Activated CD8-positive, alpha-beta memory T cell treated with anti-CD3 and anti-CD28 coated beads for 48 hours (primary cell): ENCODE data around the gene ABCG4.
"Not testable (repeated sequence)": the region's sequence is repeated elsewhere in the genome, so short reads cannot be mapped to it uniquely, and the experiment has no call there.

Source experiments
- DNase-seq, 3 experiments: peaks; one replicate each; pipeline ENCODE4 v3.0.0-alpha.2; 2020; ENCODE audit warnings: low read depth in 2 of 3, low spot score in 2 of 3

Gene ABCG4

DNA sequence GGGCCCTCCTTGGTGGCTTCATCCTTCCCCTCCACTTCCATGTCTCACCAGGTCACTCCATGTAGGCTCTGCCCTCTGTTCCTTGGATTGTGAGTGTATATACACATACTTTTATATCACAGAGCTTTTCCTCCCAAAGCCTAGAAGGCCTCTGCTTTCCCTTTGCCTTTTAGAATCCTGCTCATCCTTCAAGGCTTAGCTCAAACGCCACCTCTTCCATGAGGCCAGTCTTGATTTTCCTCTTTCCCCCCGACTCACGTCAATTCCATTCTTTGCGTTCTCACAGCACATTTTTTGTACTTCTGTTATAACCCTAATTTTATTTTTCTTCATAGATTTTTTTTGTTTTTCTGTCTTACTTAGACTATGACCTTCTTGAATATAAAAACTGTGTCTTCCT lies 3.8 kb downstream of the ABCG4 start:
- no peak for DNase-seq

GRCh38 chr11:119153049-119153818 lies 4.4 kb downstream of the ABCG4 start:
- no peak for DNase-seq

- DNase-seq = no peak
These were observed 5.3 kb downstream of the ABCG4 start for GRCh38 chr11:119154178-119154577.

GRCh38 chr11:119155733-119156492 lies 7.1 kb downstream of the ABCG4 start:
- DNase-seq = no peak

DNA sequence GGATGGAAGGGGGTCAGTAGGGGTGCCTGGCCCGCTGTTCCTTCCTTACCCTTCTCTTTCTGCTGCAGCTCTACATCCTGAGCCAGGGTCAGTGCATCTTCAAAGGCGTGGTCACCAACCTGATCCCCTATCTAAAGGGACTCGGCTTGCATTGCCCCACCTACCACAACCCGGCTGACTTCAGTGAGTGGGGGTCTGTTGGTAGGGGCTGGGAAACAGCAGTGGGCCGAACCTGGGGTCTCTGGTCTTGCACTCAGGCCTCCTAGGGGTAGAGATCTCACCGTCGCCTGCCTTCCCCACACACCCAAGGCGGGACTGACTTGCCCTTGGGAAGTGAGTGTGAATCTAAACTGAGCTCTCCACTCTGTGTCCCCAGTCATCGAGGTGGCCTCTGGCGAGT lies 7.6 kb downstream of the ABCG4 start:
- DNase-seq = no peak

GRCh38 chr11:119157063-119157462 lies 8.2 kb downstream of the ABCG4 start:
- DNase-seq = no peak

DNA sequence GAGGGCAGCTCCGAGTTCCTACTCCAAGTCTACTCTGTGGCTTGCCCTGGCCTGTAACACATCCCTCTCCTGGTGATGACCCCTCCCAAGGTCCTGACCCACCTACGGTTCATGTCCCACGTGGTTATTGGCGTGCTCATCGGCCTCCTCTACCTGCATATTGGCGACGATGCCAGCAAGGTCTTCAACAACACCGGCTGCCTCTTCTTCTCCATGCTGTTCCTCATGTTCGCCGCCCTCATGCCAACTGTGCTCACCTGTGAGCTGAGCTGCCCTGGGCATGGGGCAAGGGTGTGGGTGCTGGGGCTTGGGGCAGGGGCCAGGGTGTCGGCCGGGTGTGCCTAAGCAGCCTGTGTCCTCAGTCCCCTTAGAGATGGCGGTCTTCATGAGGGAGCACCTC lies 9.6 kb downstream of the ABCG4 start:
- DNase-seq = no peak

GRCh38 chr11:119160151-119160550 lies 11.3 kb downstream of the ABCG4 start:
- no peak for DNase-seq

DNA sequence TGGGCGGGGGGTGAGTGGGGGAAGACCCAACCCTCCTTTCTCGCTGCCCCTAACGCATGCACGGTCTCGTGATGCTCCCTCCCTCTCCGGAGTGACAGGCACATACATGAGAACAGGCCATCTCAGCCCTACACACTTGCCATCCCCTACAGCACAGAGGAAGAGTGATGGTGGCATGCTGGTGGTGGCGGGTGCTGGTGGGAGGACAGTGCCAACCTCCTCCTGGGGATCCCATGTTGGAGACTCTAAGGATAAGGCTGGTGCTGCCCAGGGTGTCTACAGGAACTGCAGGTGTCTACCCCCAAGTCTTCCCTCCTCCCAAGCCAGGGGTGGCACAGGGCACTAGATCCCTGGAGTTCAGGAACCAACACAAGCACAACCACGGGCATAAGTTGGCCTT lies 13.0 kb downstream of the ABCG4 start:
- DNase-seq = no peak

GRCh38 chr11:119166368-119167076 lies 17.7 kb downstream of the ABCG4 start:
- DNase-seq = no peak

DNA sequence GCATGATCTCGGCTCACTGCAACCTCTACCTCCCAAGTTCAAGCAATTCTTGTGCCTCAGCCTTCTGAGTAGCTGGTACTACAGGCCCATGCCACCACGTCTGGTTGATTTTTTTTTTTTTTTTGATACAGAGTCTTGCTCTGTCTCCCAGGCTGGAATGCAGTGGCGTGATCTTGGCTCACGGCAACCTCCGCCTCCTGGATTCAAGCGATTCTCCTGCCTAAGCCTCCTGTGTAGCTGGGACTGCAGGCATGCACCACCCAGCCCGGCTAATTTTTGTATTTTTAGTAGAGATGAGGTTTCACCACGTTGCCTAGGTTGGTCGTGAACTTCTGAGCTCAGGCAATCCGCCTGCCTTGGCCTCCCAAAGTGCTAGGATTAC lies 18.2 kb downstream of the ABCG4 start:
- not testable (repeated sequence) for DNase-seq

DNA sequence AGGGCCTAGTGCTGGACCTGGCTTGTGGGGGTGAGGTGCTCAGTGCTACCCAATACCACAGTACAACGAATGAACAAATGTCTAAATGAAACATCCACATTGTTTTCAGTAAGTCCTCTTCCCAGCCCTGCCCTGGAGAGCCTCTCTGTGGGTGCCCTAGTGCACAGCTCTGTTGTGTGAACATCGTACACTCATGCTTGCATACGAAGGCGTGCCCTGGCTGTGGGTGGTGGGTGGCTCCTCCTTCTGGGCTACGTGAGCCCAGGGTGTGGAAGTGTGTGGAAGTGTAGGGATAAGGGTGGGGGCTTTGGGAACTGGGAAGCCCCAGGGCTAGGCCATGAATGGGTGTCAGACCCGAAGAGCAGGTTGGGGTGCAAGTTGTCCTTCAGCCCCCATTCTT lies 19.1 kb downstream of the ABCG4 start:
- no peak for DNase-seq

DNA sequence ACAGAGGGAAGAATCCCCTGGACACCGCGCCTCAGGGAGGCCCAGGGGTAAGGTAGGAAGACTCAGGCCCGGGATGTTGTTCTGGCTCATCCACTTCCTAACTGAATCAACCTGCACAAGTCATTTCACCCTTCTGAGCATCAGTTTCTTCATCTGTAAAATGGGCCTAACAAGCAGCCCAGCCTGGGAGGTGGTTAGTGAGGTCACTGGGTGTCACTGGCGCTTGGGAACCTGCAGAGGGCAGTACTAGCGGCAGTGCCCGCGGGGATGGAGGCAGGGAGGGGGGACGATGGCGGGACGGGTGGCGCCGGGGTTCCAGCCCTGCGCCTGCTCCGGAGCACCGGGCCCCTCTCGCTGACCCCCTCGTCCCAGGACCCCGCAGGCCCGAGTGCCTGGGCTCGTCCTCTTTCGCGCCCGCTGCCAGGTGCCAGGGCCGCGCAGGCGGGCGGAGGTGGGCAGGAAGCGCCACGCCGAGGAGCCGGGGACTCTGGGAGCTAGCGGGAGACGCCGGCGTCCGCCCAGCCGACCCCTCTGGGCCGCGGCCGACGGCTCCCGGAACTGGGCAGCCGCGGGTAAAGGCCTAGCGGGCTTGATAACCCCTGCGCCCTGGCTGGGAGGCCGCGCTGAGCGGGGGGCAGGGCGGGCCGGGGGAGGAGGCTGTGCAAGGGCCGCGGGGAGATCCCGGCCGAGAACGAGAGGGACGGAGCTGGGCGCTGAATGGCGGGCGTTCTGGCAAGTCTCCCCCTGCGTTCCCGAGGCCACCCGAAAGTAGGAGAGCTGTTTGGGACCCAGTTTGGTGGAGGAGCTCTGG lies 19.8 kb downstream of the ABCG4 start, which contains the start of gene NLRX1:
NLRX1 (plus strand) TSS at position 255 of the 811 bp plus-strand sequence. CDS start 2,679 bp downstream, outside the sequence.
- DNase-seq = peak; percentile 66 to 75 (median 69)

DNA sequence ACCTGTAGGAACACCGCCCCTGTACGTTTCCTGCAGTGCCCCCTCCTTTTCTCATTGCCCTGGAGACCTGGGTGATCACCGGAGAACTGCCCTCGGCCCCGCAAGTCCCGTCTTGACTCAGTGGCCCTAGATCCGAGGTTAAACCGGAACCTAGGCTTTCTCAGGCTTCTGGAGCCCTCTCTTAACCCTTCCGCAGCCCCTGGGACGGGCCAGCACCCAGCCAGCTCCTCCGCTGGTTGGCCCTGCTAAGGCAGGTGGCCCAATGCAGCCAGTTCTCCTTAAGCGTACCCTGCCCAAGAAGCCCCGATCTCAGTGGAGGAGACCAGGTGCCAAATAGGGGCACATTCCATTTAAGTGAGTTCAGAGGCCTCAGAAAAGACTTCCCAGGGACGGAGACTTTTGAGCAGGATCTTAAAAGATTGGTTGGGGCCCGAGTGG lies 20.4 kb downstream of the ABCG4 start:
- peak; percentile 8 to 35 (median 27) for DNase-seq

- DNase-seq = no peak
These were observed 23.7 kb downstream of the ABCG4 start for GRCh38 chr11:119172513-119172912.

DNA sequence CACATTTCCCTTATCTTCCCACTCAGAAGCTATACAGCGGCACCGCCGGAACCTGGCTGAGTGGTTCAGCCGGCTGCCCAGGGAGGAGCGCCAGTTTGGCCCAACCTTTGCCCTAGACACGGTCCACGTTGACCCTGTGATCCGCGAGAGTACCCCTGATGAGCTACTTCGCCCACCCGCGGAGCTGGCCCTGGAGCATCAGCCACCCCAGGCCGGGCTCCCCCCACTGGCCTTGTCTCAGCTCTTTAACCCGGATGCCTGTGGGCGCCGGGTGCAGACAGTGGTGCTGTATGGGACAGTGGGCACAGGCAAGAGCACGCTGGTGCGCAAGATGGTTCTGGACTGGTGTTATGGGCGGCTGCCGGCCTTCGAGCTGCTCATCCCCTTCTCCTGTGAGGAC lies 24.6 kb downstream of the ABCG4 start:
- DNase-seq = no peak

DNA sequence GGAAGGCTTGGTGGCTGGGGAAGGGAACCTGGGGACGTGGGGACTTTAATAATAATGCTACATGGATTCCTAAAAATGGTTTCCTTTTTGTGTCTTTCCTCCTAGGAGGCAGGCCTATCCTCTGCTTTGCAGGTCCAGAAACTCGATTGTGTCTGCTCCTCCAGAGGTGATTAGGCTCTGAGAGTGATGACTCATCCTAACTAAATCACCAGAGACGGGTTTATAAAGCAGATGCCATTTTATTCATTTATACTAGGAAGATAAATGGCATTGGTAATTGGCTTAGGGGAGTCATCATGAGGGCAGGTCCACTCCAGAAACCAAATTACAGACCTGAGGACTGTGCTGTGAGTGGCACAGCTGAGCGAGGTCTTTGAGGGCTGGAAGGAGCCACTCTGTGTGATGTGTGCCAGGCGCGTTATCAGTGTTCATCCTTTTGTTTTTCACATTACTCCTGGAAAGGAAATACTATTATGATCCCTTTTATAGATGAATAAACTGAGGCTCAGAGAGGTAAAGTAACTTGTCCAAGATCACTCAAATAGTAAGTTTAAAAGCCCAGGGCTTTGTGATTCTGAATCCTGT lies 26.7 kb downstream of the ABCG4 start:
- no peak for DNase-seq

DNA sequence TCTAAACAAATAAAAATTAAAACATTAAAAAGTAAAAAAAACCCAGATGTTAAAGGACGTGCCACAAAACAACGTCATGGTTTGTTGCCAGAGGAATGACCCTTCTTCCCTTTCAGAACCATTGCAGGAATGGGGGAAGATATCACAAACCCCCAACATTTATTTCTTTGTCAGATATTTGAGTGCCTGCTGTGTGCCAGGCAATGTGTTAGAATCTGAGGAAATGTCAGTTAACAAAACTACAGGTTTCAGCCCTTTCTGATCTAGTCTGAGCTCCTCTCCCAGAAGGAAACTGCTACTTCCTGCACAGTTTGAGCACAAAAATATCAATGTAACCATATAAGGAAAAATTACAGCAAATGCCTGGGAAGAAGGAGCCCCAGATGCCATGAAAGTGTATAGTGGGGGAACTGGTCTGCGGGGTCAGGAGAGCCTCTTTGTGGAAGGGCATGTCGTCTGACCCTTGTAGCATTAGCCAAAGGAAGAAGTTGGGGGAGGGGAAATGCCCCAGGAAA lies 29.4 kb downstream of the ABCG4 start:
- DNase-seq = no peak

DNA sequence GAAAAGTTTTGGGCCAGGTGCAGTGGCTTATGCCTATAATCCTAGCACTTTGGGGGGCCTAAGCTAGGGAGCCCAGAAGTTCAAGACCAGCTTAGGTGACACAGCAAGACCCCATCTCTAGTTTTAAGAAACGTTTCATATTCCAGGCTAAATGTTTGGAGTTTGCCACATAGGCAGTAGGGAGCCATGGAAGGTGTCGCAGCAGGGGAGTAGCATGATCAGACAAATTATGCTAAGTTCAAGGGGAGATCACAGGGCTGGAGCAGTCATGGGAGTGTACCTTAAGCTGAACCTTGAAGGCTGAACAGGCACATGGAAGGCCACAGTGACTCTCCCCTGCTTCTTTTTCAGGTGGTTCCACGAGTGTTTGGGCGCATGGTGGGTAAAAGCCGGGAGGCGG lies 30.5 kb downstream of the ABCG4 start:
- DNase-seq = no peak

- no peak for DNase-seq
These were observed 31.1 kb downstream of the ABCG4 start for GRCh38 chr11:119179983-119180382.
